Testis (tissue), 3 donors: ENCODE results near the gene UGT1A6. TPM values are rescaled to one million over a fixed set of nuclear protein-coding genes. Genes with fewer than 3 reads are reported as not detected.

Experiments used
- DNase-seq: peaks from one replicate; pipeline ENCODE4 v3.0.0-alpha.2; 2019
- H3K27ac ChIP-seq, 2 donors: fragments of 200-600 bp; sonication (generic); one replicate each; pipeline ENCODE4 v1.5.1; 2019
- H3K27me3 ChIP-seq: fragments of 200-600 bp; sonication (generic); one replicate; pipeline ENCODE4 v1.5.1; 2019
- H3K36me3 ChIP-seq: fragments of 200-600 bp; sonication (generic); one replicate; pipeline ENCODE4 v1.5.1; 2017; ENCODE audit warnings: low read depth; ENCODE audit errors: missing control alignments
- H3K4me1 ChIP-seq: fragments of 200-600 bp; sonication (generic); one replicate; pipeline ENCODE4 v1.5.1; 2019
- H3K4me3 ChIP-seq, 2 donors: fragments of 200-600 bp; sonication (generic); one replicate each; pipeline ENCODE4 v1.5.1; 2017 to 2019
- H3K9me3 ChIP-seq: fragments of 200-600 bp; sonication (generic); one replicate; pipeline ENCODE4 v1.5.1; 2017
- CTCF ChIP-seq, 3 experiments: fragments of 450-650 bp in 2 of 3; fragments of 200-600 bp in 1 of 3; sonication (generic) in 1 of 3; IDR thresholded peaks; one replicate each; pipeline ENCODE4 v1.5.1; 2016 to 2019; ENCODE audit warnings: antibody characterized with exemption in 3 of 3, mild to moderate bottlenecking in 2 of 3, moderate library complexity in 1 of 3
- POLR2A ChIP-seq: fragments of 450-650 bp; IDR thresholded peaks from one replicate; pipeline ENCODE4 v1.6.1; 2017; ENCODE audit warnings: antibody characterized with exemption, mild to moderate bottlenecking, moderate library complexity
- WGBS, 2 donors: methylation state at CpG; one replicate each; pipeline ENCODE4 v1.1.5; 2018; 5-methylcytosine and 5-hydroxymethylcytosine counted together
- intact Hi-C: fragments of 100-400 bp; cut with DNase I; formaldehyde crosslinking; loops from one replicate; pipeline ENCODE4 v1.15.1; 2023; ENCODE audit warnings: low total_unique reads
- polyA plus RNA-seq: library from polyadenylated mRNA; stranded (reverse); fragments of 350-450 nt; fragmentation: Illumina TruSeq; extraction: RNeasy Lipid Tissue Mini Kit (QIAGEN cat#74804); gene quantifications from one replicate; pipeline ENCODE4 v1.2.3, GENCODE V29; 2014; ENCODE audit warnings: low read depth, low replicate concordance; ENCODE audit not compliant: insufficient read depth
- total RNA-seq, 2 donors: library from RNA; depleted of rRNA; stranded (reverse); fragments of >200 nt; gene quantifications; one replicate each; pipeline ENCODE4 v1.2.3, GENCODE V29; 2016

Gene UGT1A6
- total and polyA plus RNA-seq, 3 donors from 2014 or later: 0.74 to 3.0 TPM; not detected in 1

GRCh38 chr2:233663911-233664310, 28.8 kb upstream of the UGT1A6 start:
- H3K4me3 ChIP-seq: no peak overlapping the region
- H3K27ac ChIP-seq: no peak overlapping the region
- no peaks in the 10 kb centered on the region for H3K4me1 ChIP-seq
- no peaks in the 10 kb centered on the region for H3K9me3 ChIP-seq
- TF ChIP-seq POLR2A (no peak), CTCF (IDR thresholded peaks at IDR 0.05) (no peak)
- whole genome bisulfite sequencing, 2 donors: 48 to 55% methylated on average over 1 of the region's 1 CpG
- H3K27me3 ChIP-seq: no peaks in the 10 kb centered on the region
- no peaks in the 10 kb centered on the region for H3K36me3 ChIP-seq
- DNase-seq: no peak
- intact Hi-C loops: no loop called here

GRCh38 chr2:233668605-233669260, 24.0 kb upstream of the UGT1A6 start:
- intact Hi-C loops: no loop called here
- 88 to 90% methylated on average over 4 of the region's 4 CpGs for WGBS, 2 donors

GRCh38 chr2:233671290-233672161, 21.2 kb upstream of the UGT1A6 start, which contains the start of gene UGT1A9:
Gene UGT1A9 (plus strand): TSS chr2:233671898. CDS start chr2:233671935, 37 bp downstream.
- intact Hi-C loops: no loop called here
- H3K4me1 ChIP-seq: no peaks in the 10 kb centered on the region
- no peaks in the 10 kb centered on the region for H3K27me3 ChIP-seq
- no peaks in the 10 kb centered on the region for H3K9me3 ChIP-seq
- no peak for DNase-seq
- TF ChIP-seq CTCF (IDR thresholded peaks at IDR 0.05): no peak
- no peak for TF ChIP-seq POLR2A
- H3K36me3 ChIP-seq: no peaks in the 10 kb centered on the region
- 81 to 84% methylated on average over 5 of the region's 5 CpGs for WGBS, 2 donors
- no peak within 1 kb of the TSS for H3K27ac ChIP-seq
- H3K4me3 ChIP-seq: no peak within 1 kb of the TSS

More at GRCh38 chr2:233668605-233669260, 24.0 kb upstream of the UGT1A6 start:
- H3K27ac ChIP-seq: no peak overlapping the region
- no peaks in the 10 kb centered on the region for H3K27me3 ChIP-seq
- no peak for TF ChIP-seq POLR2A
- no peak for TF ChIP-seq CTCF (IDR thresholded peaks at IDR 0.05)
- no peaks in the 10 kb centered on the region for H3K9me3 ChIP-seq
- no peaks in the 10 kb centered on the region for H3K4me1 ChIP-seq
- H3K36me3 ChIP-seq: no peaks in the 10 kb centered on the region
- H3K4me3 ChIP-seq: no peak overlapping the region
- no peak for DNase-seq

DNA sequence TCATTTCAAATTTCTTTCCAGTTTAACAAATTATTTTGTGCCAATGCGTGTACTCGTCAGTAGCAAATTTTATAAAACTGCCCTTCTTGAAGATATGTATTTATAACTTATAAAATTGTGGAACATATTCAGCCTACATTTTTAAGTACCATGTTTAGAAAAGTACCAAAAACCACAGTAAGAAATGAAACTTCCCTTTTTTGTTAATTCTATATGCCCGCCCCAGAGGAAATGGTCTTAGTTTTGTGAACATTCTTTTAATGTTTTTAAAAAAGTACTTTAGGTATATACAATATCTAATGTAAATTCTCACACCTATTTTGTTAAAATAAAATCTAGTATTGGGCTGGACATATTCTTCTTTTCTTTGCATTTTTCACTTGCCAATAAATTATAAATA, 19.8 kb upstream of the UGT1A6 start:
- H3K9me3 ChIP-seq: no peaks in the 10 kb centered on the region
- no peaks in the 10 kb centered on the region for H3K4me1 ChIP-seq
- WGBS, 2 donors: 77 to 88% methylated on average over 3 of the region's 3 CpGs
- no peak overlapping the region for H3K27ac ChIP-seq
- H3K36me3 ChIP-seq: no peaks in the 10 kb centered on the region
- no peak overlapping the region for H3K4me3 ChIP-seq
- no peaks in the 10 kb centered on the region for H3K27me3 ChIP-seq
- TF ChIP-seq POLR2A (no peak), CTCF (IDR thresholded peaks at IDR 0.05) (no peak)
- intact Hi-C loops: no loop called here
- DNase-seq: no peak
